ENCODE measurements around the gene HAUS5.

GRCh38 chr19:35666251-35666913 is 53.8 kb downstream of the HAUS5 start, which contains the start of gene UPK1A:
- no peak for TF ChIP-seq CTCF (IDR thresholded peaks at IDR 0.05)
- no peak for TF ChIP-seq EZH2phosphoT487 (IDR thresholded peaks at IDR 0.05)
